GM21526 (cell line): ENCODE measurements around the gene AOPEP.

ENCODE experiments used
- ATAC-seq: cut with Tn5 transposase; IDR thresholded peaks from one replicate; pipeline ENCODE4 v1.9.1; 2021; ENCODE audit warnings: moderate library complexity; ENCODE audit not compliant: unreplicated experiment, low FRiP score

The AOPEP gene

DNA sequence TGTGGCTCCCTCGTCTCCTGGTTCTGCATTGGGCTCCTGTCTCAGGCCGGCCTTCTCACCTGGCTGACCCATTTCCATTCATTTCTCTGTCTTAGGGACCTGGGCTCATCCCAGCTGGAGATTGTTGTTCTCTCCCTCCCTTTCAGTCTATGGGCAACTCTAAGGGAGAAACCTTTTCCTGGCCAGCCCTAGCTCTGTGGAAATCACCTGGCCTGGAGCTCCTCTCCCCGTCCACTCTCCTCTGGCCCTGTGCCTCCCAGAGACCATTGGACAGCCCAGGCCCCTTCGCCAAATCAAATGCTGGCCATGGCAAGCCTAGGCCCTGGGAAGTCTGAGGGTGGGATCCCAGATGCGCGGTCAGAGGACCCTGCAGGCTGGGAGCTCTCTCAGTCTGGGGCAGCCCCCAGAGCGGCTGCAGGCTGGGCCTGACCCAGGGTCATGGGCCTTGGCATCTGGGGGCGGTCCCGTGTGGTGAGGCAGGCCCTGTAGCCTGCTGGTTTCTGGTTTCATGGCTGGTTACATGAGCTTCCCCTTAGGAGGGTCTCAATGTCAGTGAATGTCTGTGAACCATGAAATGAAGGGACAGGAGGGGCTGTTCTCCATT is 253.5 kb downstream of the AOPEP start:
- no peak for ATAC-seq

DNA sequence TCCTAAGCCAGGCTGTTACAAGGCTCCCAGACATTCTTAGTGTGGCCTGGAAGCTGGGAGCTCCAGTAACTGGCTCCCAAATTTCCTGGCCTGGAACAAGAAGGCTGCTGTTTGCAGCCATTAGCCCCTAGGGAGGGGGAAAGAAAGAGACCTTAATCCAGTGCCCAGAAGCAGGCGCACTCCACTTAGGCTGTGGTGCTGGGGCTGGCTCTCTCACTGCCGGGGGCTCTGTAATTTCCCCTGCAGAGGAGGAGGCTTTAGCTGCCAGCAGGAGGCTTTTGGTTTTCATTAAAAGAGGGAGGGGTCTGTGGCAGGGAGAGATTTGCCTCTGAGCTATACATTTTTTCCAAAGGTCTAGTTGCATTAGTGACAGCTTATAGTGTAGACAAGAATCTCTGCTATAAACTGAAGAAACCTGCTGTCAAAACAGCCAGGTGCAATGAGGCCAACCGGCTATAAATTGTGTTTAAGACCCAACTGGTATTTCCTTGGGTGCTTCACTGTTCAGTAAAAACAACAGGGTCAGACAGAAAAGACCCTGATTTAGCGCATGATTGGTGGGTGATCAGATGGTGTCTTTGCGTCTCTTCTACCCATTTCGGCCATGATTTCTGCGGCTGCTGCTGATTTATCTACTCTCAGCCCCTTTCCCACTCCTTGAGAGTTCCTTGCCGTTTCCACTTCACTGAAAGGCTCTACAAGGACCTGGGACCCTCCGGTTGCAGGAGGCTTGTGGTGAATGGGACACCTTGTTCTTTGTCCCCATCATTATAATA is 254.6 kb downstream of the AOPEP start:
- no peak for ATAC-seq

DNA sequence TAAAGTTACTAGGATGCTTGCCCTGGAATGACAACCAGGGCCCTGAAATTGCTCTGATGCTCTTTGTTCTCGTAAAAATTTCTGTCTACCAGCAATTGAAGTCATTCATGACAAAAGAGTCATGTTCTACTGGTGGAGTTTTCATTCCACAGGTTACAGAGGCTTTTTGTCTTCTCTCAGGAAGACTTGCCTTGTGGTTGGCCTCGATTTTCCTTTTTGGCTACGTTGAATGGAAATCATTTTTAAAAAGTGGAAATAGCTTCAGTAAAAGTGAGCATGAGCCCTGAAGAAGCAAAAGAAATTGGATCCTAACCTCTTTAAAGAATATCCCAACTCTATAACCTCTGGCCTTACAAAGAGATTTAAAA is 255.2 kb downstream of the AOPEP start:
- ATAC-seq, result no peak

DNA sequence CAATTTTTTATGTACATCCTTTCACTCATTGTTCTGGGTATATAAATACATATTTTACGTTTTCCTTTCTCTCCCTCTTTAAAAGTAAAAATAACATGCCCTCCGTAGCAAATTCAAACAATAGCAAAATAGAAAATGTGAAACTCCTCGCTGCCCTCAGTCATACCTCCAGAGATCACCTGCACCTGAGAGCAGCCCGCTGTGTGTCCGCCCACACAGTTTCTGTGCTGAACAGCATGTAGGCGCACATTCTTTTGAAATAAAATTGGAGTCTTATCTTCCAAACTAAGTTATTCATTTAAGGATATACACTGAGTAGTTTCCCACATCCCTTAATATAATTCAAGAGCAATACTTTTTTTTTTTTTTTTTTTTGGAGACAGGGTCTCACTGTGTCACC is 255.7 kb downstream of the AOPEP start:
- no peak for ATAC-seq

DNA sequence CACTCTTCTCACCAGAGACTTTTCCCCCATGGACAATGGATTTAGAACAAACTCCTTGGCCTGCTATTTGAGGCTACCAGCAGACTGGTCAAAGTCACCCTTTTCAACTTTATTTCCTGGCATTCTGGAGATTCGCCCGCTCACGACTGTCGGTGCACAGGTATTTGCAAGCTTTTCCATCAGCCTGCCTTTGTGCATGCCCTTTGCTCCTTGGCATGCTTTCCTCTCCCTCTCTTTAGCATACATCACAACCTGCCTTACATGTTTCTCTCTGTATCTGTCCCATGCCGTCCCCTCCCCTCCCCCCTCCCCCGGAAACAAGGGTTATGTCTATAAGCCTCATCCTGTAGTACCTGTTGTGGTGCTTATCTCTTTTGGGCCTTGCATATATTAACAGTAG is 257.1 kb downstream of the AOPEP start:
- no peak for ATAC-seq

DNA sequence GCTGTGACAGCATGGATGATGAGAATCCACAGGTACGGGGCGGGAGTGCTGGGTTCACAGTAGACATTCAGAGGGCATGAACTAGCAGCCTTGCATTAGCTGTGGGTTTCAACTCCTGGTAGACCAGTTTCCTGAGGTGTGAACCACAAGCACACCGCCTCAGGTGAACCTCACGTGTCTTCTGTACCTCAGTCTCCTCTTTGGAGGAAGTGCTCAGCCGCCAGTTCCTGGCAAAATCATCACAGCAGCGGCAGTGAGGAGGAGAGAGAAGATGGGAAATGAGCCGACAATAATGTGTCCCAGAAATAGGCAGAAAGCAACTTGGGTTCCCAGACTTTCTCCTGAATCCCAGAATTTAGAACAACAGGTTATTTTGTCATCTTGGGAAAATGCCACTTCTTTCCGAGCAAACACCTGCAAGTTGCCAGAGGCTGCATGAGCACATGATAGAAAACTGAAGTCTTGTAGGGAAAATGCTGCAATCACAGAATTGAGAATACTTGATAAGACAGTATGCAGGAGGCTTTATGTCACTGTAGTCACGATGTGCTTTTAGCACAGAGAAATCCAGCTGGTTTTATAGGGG is 258.5 kb downstream of the AOPEP start:
- ATAC-seq, result no peak

DNA sequence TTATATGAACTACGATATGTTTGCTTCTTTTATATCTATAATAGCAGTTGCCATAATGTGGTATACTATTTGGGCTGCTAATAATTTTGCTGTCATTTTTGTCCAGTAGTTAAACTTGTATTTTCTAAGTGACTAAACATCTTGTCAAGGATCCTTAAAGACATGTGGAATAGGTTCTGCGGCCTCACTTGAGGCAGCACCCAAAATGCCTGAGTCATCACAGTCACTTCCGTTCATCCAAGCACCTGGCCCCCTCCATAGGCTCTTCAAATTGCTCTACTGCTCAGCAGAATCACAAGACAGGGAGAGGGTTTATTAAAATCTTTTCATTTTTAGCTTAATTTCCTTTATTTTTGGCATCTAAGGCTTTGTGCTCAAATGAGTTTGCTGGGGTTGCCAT is 259.1 kb downstream of the AOPEP start:
- no peak for ATAC-seq

DNA sequence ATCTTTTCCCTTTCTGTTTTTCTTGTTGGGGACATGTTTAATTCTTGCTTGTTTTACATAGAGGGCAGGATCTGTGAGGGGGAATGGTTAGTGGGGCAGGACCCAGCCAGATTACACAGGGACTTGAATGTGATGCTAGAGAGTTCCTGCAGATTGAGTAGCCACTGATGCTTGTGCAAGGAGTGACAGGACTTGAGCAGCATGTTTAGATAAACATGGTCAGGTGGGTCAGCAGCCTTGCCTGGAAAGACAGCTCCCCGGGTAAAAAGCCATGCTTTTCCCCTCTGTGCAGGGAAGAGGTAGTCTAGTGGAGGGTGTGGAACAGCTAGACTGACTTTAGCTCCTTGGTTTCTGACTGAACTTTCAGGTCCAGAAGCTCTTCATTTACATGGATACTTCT is 261.2 kb downstream of the AOPEP start:
- ATAC-seq, result no peak

DNA sequence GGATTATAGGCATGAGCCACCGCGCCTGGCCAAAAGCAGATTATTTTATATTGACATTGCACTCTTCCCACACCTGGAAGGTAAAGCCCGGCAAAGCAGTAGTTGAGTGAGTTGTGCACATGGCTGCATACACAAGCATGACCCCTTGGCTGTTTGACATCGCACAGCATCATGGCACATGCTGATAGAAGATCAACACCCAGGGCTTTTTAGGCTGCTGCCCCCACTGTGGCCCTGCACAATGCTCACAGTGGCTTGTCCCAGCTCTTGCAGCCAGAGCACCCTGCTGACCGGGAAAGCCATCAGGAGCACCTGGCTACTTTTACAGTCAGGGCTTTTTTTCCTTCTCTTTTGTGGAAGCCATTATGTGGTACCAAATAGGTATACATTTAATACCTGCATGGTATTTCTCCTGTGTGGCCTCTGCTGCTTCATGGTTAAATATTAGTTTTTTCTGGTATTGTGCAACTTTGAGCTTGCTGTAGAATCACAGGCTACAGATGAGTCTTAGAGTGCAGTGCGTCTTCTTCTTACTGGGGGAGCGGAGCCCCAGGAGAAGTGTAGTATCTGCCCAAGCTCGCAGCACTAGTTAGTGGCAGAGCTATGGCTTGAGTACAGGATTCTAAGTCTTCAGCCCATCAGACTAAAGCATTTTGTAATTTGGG is 264.5 kb downstream of the AOPEP start:
- ATAC-seq, result no peak

DNA sequence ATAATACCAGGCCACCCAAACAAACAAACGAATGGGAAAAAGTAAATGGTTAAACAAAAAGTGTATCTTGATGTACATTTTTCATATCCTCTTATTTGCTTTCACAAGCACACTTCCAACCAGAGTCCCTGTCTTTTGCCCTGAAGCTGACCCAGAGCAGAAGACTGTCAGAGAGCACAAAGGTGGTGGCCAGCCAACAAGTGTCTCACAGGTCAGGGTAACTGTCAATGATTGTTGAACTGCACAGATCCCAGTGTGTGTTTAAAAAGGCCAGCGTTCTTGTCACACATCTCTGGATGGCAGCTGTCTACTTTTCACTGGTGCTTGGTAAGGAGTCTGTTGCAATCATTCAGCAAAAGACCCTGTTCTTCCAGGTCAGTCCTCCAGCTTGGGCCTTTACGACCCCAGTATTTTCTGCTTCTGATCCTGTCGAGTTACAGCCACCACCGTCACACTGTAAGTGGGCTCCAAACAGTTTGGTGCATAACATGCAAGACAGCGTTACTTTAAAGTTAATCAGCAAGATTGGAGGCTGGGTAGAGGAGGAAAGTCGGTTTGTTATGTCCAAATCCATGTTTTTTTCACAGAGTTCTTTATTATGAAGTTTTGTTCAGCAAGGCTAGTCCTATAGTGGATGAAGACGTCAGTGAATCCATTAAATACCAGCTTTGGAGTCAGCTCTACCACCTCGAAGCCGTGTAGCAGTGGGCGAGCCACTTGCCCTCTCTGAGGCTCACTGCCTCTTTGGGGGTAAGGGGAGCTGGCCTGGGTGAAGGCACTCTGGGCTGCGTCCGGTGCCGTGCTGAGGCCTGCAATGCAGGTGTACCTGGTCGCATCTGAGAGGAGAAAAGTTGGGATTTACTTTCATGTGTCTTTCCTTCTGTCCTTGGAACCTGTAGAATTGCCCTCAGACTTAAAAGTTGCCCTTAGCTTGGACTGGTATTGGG is 265.7 kb downstream of the AOPEP start:
- no peak for ATAC-seq

DNA sequence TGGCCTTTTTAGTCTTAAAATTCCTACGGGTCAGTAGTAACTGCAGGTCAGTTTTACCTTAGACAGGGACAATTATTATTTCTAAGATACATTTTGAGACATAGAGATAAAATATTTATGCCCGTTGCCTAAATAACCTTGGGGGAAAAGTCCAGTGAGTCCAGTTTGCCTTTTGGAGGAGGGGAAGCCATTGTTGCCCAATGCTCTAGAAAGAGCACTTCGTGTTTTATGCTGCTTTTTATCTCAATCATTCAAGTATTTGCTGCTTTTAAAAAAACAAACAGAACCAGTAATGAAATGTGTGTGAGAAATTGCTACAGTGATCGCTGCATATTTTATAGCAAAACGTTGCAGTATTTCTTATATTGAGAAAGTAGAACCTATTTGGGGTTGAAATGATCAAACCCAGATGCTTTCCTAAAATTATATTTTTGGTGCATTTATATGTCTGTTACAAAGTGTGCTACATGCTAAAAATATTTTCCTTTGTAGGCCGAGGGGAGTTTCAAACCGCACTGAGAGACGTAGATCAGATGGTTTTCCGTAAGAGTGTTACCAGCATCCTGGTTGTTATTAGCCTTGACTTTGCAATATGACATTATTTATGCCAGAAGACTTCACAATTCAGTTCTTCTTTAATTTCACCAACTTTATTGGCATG is 266.8 kb downstream of the AOPEP start:
- no peak for ATAC-seq

DNA sequence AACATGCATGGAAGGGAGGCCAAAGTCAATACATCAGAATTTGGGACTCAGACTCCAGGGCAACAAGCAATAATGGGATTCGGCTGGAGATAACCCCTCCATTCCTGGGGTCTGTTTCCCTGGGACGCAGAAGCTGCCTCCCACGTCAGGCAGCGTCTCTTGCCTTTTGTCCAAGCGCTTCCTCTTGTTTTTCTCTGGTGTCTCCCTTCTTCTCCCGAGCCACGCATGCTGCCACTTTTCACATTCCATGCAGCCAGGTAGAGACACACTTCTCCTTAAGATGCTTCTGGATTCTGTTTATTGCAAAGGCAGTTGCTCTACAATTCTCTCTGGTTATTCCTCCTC is 267.3 kb downstream of the AOPEP start:
- no peak for ATAC-seq

DNA sequence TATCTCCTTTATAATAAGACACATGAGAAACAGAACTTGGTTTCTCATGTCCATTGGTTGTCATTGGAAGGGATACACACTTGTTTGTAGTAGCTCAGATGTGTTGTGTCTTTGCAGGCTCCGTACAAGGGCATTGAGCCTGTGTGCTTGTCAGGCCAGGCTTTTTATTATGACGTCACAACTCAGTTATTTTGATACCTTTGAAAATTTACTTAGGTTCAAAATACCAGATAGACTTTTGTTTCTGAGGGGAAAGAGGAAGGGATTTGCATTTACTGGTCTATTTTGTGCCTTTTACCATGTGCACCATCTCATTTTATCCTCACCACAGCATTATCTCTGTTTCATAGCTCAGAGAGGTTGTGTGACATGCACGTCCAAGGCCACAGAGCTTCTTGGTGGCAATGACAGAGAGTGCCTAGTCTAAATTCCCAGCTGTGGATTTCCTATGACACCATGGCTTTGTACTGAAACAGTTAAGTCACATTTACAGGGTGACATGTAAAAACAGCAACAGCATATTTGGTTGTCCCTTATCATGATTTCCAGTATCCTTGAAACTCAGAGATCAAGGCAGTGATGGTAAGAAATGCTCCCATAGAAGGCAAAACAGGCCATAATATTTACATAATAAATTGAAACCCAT is 268.7 kb downstream of the AOPEP start:
- no peak for ATAC-seq

DNA sequence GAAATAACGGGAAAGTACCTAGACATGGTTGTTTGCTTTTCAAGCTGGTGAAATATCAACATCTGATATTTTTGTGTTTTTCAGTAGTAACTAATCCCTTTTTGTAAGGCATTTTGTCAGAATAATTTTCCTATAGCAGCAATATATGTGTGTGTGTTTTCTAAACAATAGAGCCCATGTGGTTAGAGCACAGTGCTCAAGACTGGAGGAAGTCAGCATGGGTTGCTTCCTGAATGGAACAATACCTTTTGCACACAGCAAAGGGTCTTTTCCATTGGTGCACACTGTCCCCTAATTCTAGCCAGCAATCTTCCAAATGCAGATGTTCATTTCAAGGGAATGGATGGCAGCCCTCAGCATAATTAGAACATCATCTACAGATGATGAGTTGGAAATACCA is 270.1 kb downstream of the AOPEP start:
- ATAC-seq, result no peak

DNA sequence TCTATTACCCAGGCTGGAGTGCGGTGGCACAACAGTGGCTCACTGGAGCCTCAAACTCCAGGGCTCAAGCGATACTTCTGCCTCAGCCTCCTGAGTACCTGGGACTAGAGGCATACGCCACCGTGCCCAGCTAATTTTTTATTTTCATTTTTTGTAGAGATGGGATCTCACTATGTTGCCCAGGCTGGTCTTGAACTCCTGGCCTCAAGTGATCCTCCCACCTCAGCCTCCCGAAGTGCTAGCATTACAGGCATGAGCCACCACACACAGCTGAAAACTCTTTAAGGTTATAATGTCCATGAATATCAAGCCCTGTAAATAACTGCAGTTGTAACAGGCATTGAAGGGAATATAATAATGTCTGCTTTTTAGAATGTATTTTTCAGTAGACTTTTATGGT is 271.2 kb downstream of the AOPEP start:
- no peak for ATAC-seq

DNA sequence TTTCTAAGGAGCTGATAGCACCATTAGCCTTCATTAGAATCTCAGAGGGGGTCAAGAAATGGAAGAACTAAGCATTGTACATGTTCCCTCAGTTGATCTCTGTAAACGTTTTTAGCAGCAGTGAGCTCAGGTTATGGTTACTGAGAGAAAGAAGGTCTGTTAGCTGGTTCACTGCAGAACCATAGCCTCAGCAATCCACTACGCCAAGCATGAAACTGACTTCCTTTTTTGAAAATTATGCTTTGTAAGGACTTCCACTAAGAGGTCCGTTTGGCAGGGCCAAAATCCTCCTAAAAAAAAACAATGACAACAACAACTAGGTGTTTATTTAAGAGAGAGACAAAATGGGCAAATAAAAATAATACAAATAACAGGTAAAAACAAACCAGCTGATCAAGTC is 273.3 kb downstream of the AOPEP start:
- ATAC-seq, result no peak

DNA sequence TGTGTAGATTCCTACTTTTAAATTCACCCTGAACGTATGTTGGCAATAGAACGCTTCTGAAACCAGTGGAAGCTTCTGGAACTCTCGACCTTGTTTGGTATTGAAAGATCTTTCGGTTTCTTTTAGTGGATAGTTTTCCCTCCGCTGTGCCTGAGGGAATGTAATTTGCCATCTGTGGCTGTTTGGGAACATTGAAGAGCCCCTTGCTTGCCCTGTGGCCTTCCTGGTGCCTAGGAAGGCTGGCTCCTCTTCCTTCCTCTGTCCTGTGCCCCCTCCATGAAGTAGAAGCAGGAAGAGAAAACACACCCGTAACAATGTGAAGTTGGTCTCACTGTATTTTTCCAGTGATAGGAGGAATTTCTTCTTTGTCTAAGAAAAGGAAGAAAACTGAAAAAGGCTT is 274.3 kb downstream of the AOPEP start:
- no peak for ATAC-seq

DNA sequence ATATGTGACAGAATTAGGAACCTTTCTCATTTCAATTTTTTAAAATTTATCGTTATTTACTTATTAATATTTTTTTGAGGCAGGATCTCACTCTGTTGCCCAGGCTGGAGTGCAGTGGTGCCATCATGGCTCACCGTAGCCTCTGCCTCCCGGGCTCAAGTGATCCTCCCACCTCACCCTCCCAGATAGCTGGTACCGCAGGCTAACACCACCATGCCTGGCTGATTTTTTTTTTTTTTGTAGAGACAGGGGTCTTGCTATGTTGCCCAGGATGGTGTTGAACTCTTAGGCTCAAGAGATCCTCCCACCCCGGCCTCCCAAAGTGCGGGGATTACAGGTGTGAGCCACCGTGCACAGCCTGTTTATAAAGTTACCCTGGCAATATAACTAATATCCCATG is 275.2 kb downstream of the AOPEP start:
- no peak for ATAC-seq

DNA sequence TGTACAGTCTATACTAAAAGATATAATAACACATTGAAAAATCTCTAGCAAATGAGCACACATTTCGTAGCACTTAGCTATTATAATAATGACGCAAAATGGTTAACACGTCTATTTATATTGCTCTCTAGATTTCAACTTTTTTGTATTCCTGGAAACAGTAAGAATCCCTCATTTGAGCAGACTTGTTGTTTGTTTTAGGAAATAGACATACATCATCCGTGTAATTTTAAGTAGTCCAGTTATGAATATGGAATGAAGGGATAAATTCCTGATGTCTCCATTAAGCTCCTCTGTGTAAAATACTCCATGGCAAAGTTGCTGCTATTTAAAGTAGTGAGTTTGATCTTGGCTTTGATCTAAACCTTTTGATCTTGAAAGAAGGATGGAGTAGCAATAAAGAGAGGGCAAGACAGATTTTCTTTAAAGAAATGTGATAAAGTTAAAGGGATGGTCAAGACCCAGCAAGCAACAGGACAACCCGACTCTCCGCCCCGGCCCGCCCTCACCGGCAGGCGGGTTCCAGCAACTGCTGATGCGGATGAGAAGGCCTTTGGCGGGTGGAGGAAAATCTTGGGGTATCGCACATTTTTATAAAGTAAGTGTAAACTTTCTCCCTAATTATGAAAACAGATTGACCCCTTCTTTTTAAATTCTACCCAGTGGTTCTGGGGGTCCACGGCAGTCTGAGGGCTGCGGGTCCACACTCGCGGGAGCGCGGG is 277.4 kb downstream of the AOPEP start:
- ATAC-seq, result no peak
